ENCODE measurements around the gene DGAT2L6. TPM values are rescaled to one million over a fixed set of nuclear protein-coding genes. Genes with fewer than 3 reads are reported as not detected.

DGAT2L6 gene
- total and polyA plus RNA-seq, 10 of the 15 experiments (the other 5 are each of a cell fraction or from before 2014, with no cell fraction given), result 0.08 to 0.58 (median 0.31) TPM; not detected in 3

DNA sequence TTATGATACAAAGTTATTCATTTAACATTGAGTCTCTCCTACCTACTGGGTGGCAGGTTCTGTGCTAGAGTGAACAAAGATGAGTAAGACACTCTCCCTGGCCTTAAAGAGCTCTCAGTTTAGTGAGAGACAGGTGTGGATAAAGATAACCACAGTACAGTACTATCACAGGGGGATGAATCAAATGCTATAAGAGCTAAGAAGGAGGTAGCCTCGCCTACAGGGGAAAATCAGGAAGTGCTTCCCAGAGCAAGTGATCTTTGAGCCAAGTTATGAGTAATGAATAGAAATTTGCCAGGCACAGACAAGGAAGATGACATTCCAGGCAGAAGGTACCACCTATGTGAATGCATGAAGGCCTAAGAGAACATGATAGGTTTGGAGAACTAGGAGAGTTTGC is 47.5 kb upstream of the DGAT2L6 start:
- in situ Hi-C loops (cut with MboI), result loop anchor here (25.0 kb wide), 1 partner anchor 93 kb away; the partner anchor contains the start of gene AWAT2
- ATAC-seq, result no peak

DNA sequence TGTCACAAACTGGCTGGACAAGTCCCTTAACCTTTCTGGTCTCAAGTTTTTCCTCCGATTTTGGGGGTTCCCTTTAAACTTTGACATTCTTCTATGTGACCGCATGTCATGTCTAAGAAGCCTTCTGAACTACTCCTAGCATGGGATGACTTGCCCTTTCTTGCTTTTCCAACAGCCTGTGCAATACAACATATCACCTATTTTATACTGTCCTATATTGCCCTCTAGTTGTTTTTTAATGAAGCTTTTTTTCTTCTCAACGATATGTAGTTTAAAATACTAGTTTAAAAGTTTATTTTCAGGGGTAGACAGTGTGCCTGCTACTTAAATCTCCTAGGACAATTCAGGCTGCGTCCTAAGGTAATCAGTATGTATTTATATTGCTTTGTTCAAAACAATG is 45.1 kb upstream of the DGAT2L6 start:
- Histone ChIP-seq H3K4me3 (no peak overlapping the region), H3K9ac (ENCODE audit: control insufficient read depth, insufficient read depth, low read length) (no peak overlapping the region), H3K79me2 (ENCODE audit: control insufficient read depth, insufficient read depth, low read length) (peaks cover 16% of the 10 kb centered on the region), H2AFZ (ENCODE audit: control insufficient read depth, low read depth, low read length) (no peak overlapping the region), H3K4me1 (ENCODE audit: control insufficient read depth, insufficient read depth, low read length) (no peaks in the 10 kb centered on the region), H4K20me1 (ENCODE audit: control insufficient read depth, insufficient read depth) (no peaks in the 10 kb centered on the region), H3K9me3 (replicated peaks; ENCODE audit: control insufficient read depth, insufficient read depth, low read length) (no peaks in the 10 kb centered on the region), H3K4me2 (ENCODE audit: control insufficient read depth, insufficient read depth) (no peak overlapping the region; the same call in 1 of the 2 replicates), H3K27me3 (replicated peaks in 1 of 2; ENCODE audit: control insufficient read depth in 2 of 2, insufficient read depth in 2 of 2, low read length in 1 of 2) (no peaks in the 10 kb centered on the region), H3K36me3 (ENCODE audit: control insufficient read depth in 2 of 2, insufficient read depth in 2 of 2, low read length in 1 of 2) (no peaks in the 10 kb centered on the region), H3K27ac (ENCODE audit: control insufficient read depth, insufficient read depth) (no peak overlapping the region)
- in situ Hi-C loops (cut with MboI) (loop anchor here (25.0 kb wide), 1 partner anchor 95 kb away; the partner anchor contains the start of gene AWAT2), intact Hi-C loops (cut with micrococcal nuclease; ENCODE audit: unreplicated experiment) (loop anchor here (2.0 kb wide), 1 partner anchor 45 kb away; the partner anchor contains the start of gene DGAT2L6)
- ChIA-PET CTCF (interaction anchor here (0.8 to 2.9 kb wide), 18 partner anchors 25 to 1305 kb away, joined by 3 to 15 read pairs (median 4); partner anchors contain the start of genes DGAT2L6, KIF4A and PDZD11), SMC1A (ENCODE audit: uncharacterized antibody, unreplicated experiment) (interaction anchor here (0.7 to 1.9 kb wide), 3 partner anchors 158 to 439 kb away, joined by 3 to 6 read pairs (median 3); partner anchors contain the start of genes KIF4A and PDZD11), RAD21 (ENCODE audit: unreplicated experiment) (interaction anchor here (1.3 kb wide), 1 partner anchor 63 kb away, joined by 3 read pairs; no protein-coding TSS in a partner anchor), POLR2A (no interaction called here)
- DNase-seq (ENCODE audit: low read depth, low spot score) (no peak), ATAC-seq (no peak), FAIRE-seq (no peak)
- BruUV-seq (replicated peaks), result no TSS peak
- 55% methylated on average over 4 of the region's 4 CpGs for WGBS (ENCODE audit: insufficient coverage, insufficient replicate concordance, low lambda C conversion rate, missing lambda C conversion rate)
- TF ChIP-seq, protein P1, sequence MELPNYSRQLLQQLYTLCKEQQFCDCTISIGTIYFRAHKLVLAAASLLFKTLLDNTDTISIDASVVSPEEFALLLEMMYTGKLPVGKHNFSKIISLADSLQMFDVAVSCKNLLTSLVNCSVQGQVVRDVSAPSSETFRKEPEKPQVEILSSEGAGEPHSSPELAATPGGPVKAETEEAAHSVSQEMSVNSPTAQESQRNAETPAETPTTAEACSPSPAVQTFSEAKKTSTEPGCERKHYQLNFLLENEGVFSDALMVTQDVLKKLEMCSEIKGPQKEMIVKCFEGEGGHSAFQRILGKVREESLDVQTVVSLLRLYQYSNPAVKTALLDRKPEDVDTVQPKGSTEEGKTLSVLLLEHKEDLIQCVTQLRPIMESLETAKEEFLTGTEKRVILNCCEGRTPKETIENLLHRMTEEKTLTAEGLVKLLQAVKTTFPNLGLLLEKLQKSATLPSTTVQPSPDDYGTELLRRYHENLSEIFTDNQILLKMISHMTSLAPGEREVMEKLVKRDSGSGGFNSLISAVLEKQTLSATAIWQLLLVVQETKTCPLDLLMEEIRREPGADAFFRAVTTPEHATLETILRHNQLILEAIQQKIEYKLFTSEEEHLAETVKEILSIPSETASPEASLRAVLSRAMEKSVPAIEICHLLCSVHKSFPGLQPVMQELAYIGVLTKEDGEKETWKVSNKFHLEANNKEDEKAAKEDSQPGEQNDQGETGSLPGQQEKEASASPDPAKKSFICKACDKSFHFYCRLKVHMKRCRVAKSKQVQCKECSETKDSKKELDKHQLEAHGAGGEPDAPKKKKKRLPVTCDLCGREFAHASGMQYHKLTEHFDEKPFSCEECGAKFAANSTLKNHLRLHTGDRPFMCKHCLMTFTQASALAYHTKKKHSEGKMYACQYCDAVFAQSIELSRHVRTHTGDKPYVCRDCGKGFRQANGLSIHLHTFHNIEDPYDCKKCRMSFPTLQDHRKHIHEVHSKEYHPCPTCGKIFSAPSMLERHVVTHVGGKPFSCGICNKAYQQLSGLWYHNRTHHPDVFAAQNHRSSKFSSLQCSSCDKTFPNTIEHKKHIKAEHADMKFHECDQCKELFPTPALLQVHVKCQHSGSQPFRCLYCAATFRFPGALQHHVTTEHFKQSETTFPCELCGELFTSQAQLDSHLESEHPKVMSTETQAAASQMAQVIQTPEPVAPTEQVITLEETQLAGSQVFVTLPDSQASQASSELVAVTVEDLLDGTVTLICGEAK (IDR thresholded peaks at IDR 0.05; ENCODE audit: borderline replicate concordance), result no peak
- TF ChIP-seq TCF3 (IDR thresholded peaks at IDR 0.05; ENCODE audit: borderline replicate concordance, insufficient read depth, low read depth, low read length), result no peak
- TF ChIP-seq STAT1 (conservative IDR thresholded peaks at IDR 0.05), result no peak

More for the DNA sequence above, 47.5 kb upstream of the DGAT2L6 start:
- Histone ChIP-seq H3K4me2 (ENCODE audit: control insufficient read depth, insufficient read depth) (no peak overlapping the region), H3K9ac (ENCODE audit: control insufficient read depth, insufficient read depth, low read length) (no peak overlapping the region), H4K20me1 (ENCODE audit: control insufficient read depth, insufficient read depth) (no peaks in the 10 kb centered on the region), H3K27me3 (replicated peaks in 1 of 2; ENCODE audit: control insufficient read depth in 2 of 2, insufficient read depth in 2 of 2, low read length in 1 of 2) (no peaks in the 10 kb centered on the region), H3K36me3 (ENCODE audit: control insufficient read depth in 2 of 2, insufficient read depth in 2 of 2, low read length in 1 of 2) (no peaks in the 10 kb centered on the region), H3K4me1 (ENCODE audit: control insufficient read depth, insufficient read depth, low read length) (no peaks in the 10 kb centered on the region), H3K9me3 (replicated peaks; ENCODE audit: control insufficient read depth, insufficient read depth, low read length) (no peaks in the 10 kb centered on the region), H2AFZ (ENCODE audit: control insufficient read depth, low read depth, low read length) (no peak overlapping the region), H3K4me3 (no peak overlapping the region), H3K27ac (ENCODE audit: control insufficient read depth, insufficient read depth) (no peak overlapping the region), H3K79me2 (ENCODE audit: control insufficient read depth, insufficient read depth, low read length) (peaks cover 11% of the 10 kb centered on the region)
- RAD21 ChIA-PET (ENCODE audit: unreplicated experiment), result no interaction called here
- POLR2A ChIA-PET, result no interaction called here
- DNase-seq (ENCODE audit: low read depth, low spot score) (no peak), FAIRE-seq (no peak)
- no TSS peak for BruUV-seq (replicated peaks)
- SMC1A ChIA-PET (ENCODE audit: uncharacterized antibody, unreplicated experiment), result no interaction called here
- CTCF ChIA-PET, result interaction anchor here (0.9 kb wide), 1 partner anchor 37 kb away, joined by 3 read pairs; no protein-coding TSS in a partner anchor
- intact Hi-C loops (cut with micrococcal nuclease; ENCODE audit: unreplicated experiment), result no loop called here
- WGBS (ENCODE audit: insufficient coverage, insufficient replicate concordance, low lambda C conversion rate, missing lambda C conversion rate), result 0% methylated on average over 1 of the region's 1 CpG
- TF ChIP-seq NR2F1 (conservative IDR thresholded peaks at IDR 0.05) (no peak), MEF2B (IDR thresholded peaks at IDR 0.05; ENCODE audit: partially characterized antibody, poor library complexity, severe bottlenecking) (no peak)

All from GM12878 (cell line).